HEK293 (cell line): ENCODE data around the gene GUCY2D.

Experiments used
- CTCF ChIA-PET: fragments of 350-600 bp; formaldehyde crosslinking; extraction: SDS; loops from one replicate; lab custom pipeline; 2021; ENCODE audit warnings: antibody characterized with exemption; lab: Yijun Ruan, JAX
- POLR2A ChIA-PET: fragments of 300-600 bp; formaldehyde crosslinking; extraction: SDS; loops from one replicate; lab custom pipeline; 2020; ENCODE audit warnings: antibody characterized with exemption, inconsistent platforms; lab: Yijun Ruan, JAX
- H3K27ac ChIP-seq: fragments of 200-500 bp; sonication (Bioruptor generic); 2 replicates; pipeline ENCODE4 v1.5.1; 2014; ENCODE audit warnings: low read depth, low read length, control low read depth, inconsistent platforms; ENCODE audit errors: extremely low read depth
- H3K36me3 ChIP-seq, 2 experiments: fragments of 200-500 bp in 1 of 2; sonication (Bioruptor generic) in 1 of 2; 1 replicate in 1 of 2; 2 replicates in 1 of 2; pipeline ENCODE4 v1.5.1; 2014 to 2017; ENCODE audit warnings: inconsistent platforms in 2 of 2, low read length in 2 of 2; ENCODE audit not compliant: control insufficient read depth in 2 of 2, insufficient read depth in 1 of 2
- H3K4me1 ChIP-seq: fragments of 200-500 bp; sonication (Bioruptor generic); 2 replicates; pipeline ENCODE4 v1.5.1; 2014; ENCODE audit warnings: mild to moderate bottlenecking, low read length, inconsistent platforms; ENCODE audit not compliant: control insufficient read depth, insufficient read depth
- H3K4me3 ChIP-seq: 2 replicates; pipeline ENCODE4 v1.5.1; 2011; ENCODE audit warnings: low read depth, mild to moderate bottlenecking, control low read depth, low read length, moderate library complexity
- H3K9me3 ChIP-seq: fragments of 200-500 bp; sonication (Bioruptor generic); 2 replicates; pipeline ENCODE4 v1.5.1; 2014; ENCODE audit warnings: low read depth, low read length, inconsistent platforms; ENCODE audit not compliant: control insufficient read depth, insufficient read depth
- ZBTB17 ChIP-seq: fragments of 450-650 bp; formaldehyde crosslinking; IDR thresholded peaks from 2 replicates; pipeline ENCODE4 v1.5.1; 2016; ENCODE audit warnings: missing biosample characterization, missing genetic modification characterization
- ZFP3 ChIP-seq: fragments of 450-650 bp; formaldehyde crosslinking; IDR thresholded peaks from 2 replicates; pipeline ENCODE4 v1.5.1; 2016; ENCODE audit warnings: low read depth, missing biosample characterization, missing genetic modification characterization
- ZNF112 ChIP-seq: fragments of 450-650 bp; formaldehyde crosslinking; IDR thresholded peaks from 2 replicates; pipeline ENCODE4 v1.5.0; 2017; ENCODE audit warnings: missing biosample characterization, missing genetic modification characterization
- ZNF121 ChIP-seq: fragments of 450-650 bp; formaldehyde crosslinking; IDR thresholded peaks from 2 replicates; pipeline ENCODE4 v1.5.1; 2016; ENCODE audit warnings: missing biosample characterization, missing genetic modification characterization
- ZNF19 ChIP-seq: fragments of 450-650 bp; formaldehyde crosslinking; IDR thresholded peaks from 2 replicates; pipeline ENCODE4; 2016; ENCODE audit warnings: missing biosample characterization, missing genetic modification characterization, low read depth
- ZNF2 ChIP-seq: fragments of 450-650 bp; formaldehyde crosslinking; IDR thresholded peaks from 2 replicates; pipeline ENCODE4 v1.5.1; 2016; ENCODE audit warnings: missing biosample characterization, missing genetic modification characterization
- ZNF202 ChIP-seq: fragments of 450-650 bp; formaldehyde crosslinking; IDR thresholded peaks from 2 replicates; pipeline ENCODE4 v1.5.1; 2016; ENCODE audit warnings: missing biosample characterization, missing genetic modification characterization, borderline replicate concordance
- ZNF248 ChIP-seq: fragments of 450-650 bp; formaldehyde crosslinking; IDR thresholded peaks from 2 replicates; pipeline ENCODE4 v1.5.1; 2017; ENCODE audit warnings: missing biosample characterization, missing genetic modification characterization
- ZNF302 ChIP-seq: fragments of 450-650 bp; formaldehyde crosslinking; IDR thresholded peaks from 2 replicates; pipeline ENCODE4 v1.5.1; 2016; ENCODE audit warnings: missing biosample characterization, missing genetic modification characterization, low read depth
- ZNF311 ChIP-seq: fragments of 450-650 bp; formaldehyde crosslinking; IDR thresholded peaks from 2 replicates; pipeline ENCODE4 v1.5.1; 2017; ENCODE audit warnings: missing biosample characterization, missing genetic modification characterization, borderline replicate concordance
- ZNF341 ChIP-seq: fragments of 450-650 bp; formaldehyde crosslinking; IDR thresholded peaks from 2 replicates; pipeline ENCODE4; 2016; ENCODE audit warnings: low read depth, missing biosample characterization, missing genetic modification characterization
- ZNF416 ChIP-seq: fragments of 450-650 bp; formaldehyde crosslinking; IDR thresholded peaks from 2 replicates; pipeline ENCODE4 v1.5.1; 2016; ENCODE audit warnings: missing biosample characterization, missing genetic modification characterization
- ZNF426 ChIP-seq: fragments of 450-650 bp; formaldehyde crosslinking; IDR thresholded peaks from 2 replicates; pipeline ENCODE4 v1.5.1; 2017; ENCODE audit warnings: missing biosample characterization, missing genetic modification characterization, mild to moderate bottlenecking, inconsistent platforms, moderate library complexity
- ZNF530 ChIP-seq: fragments of 450-650 bp; formaldehyde crosslinking; IDR thresholded peaks from 2 replicates; pipeline ENCODE4 v1.5.1; 2016; ENCODE audit warnings: low read depth, missing biosample characterization, missing genetic modification characterization
- ZNF555 ChIP-seq: fragments of 450-650 bp; formaldehyde crosslinking; conservative IDR thresholded peaks from 2 replicates; pipeline ENCODE4 v1.5.1; 2017; ENCODE audit warnings: missing biosample characterization, mild to moderate bottlenecking, missing genetic modification characterization, inconsistent platforms
- ZNF561 ChIP-seq: fragments of 450-650 bp; IDR thresholded peaks from 2 replicates; pipeline ENCODE4 v1.5.1; 2018; ENCODE audit warnings: missing biosample characterization, missing genetic modification characterization, borderline replicate concordance
- ZNF600 ChIP-seq: fragments of 450-650 bp; formaldehyde crosslinking; IDR thresholded peaks from 2 replicates; pipeline ENCODE4 v1.5.1; 2016; ENCODE audit warnings: missing biosample characterization, missing genetic modification characterization
- ZNF610 ChIP-seq: fragments of 450-650 bp; formaldehyde crosslinking; IDR thresholded peaks from 2 replicates; pipeline ENCODE4 v1.5.1; 2016; ENCODE audit warnings: missing biosample characterization, missing genetic modification characterization, borderline replicate concordance
- ZNF660 ChIP-seq: fragments of 450-650 bp; IDR thresholded peaks from 2 replicates; pipeline ENCODE4 v1.5.1; 2018; ENCODE audit warnings: missing biosample characterization, mild to moderate bottlenecking, missing genetic modification characterization
- ZNF777 ChIP-seq: fragments of 450-650 bp; formaldehyde crosslinking; IDR thresholded peaks from 2 replicates; pipeline ENCODE4 v1.5.1; 2017; ENCODE audit warnings: missing biosample characterization, missing genetic modification characterization, borderline replicate concordance
- ZNF785 ChIP-seq: fragments of 450-650 bp; formaldehyde crosslinking; IDR thresholded peaks from 2 replicates; pipeline ENCODE4 v1.5.1; 2016; ENCODE audit warnings: missing biosample characterization, missing genetic modification characterization
- ZNF792 ChIP-seq: fragments of 450-650 bp; formaldehyde crosslinking; IDR thresholded peaks from 2 replicates; pipeline ENCODE4 v1.5.1; 2016; ENCODE audit warnings: missing biosample characterization, missing genetic modification characterization
- ZSCAN16 ChIP-seq: fragments of 450-650 bp; formaldehyde crosslinking; IDR thresholded peaks from 2 replicates; pipeline ENCODE4 v1.5.1; 2016; ENCODE audit warnings: missing biosample characterization, missing genetic modification characterization
- TF ChIP-seq, protein P1 (sequence below): fragments of 450-650 bp; formaldehyde crosslinking; IDR thresholded peaks from 2 replicates; pipeline ENCODE4 v1.5.1; 2016; ENCODE audit warnings: missing biosample characterization, missing genetic modification characterization
- TF ChIP-seq, protein P2 (sequence below): fragments of 450-650 bp; IDR thresholded peaks from 2 replicates; pipeline ENCODE4 v1.5.1; 2018; ENCODE audit warnings: missing biosample characterization, mild to moderate bottlenecking, missing genetic modification characterization
- TF ChIP-seq, protein P3 (sequence below): IDR thresholded peaks from 2 replicates; pipeline ENCODE4 v1.6.1; 2011; ENCODE audit warnings: mild to moderate bottlenecking, low read depth, low read length, borderline replicate concordance

The GUCY2D gene

DNA sequence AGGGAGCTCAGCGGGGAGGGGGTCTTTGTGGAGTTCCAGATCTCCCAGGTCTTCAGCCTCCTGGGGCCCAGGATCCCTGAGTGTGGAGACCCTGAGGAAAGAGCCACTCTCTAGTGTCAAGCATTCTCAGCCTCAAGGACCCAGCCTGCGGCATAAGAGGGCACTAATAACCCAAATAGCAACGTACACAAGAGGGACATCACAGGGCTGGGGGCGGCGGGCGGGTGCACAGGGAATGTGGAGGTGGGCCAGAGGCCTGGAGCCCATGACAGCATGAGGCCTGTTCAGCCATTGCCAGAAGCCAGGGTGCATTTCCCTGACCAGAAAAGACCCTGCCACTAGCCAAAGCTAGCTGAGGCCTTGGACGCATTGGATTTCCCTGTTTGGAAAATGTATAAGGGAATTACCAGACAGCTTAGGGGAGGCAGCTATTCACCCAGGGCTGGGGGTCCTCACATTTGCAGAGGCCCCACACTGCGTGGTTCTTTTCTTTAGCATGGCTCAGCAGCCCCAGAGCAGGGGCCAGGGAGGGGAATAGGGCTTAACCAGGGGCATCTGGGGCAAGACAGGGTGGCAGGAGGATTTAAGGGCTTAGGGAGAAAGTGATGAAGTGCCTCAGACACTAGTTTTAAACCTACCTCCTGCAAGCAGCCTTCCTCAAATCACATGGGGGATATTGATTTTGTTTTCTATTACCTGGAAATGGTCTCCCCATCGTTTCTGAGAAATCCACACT, 22.9 kb downstream of the GUCY2D start:
- TF ChIP-seq ZNF19 (tag by site-specific recombination), result no peak
- TF ChIP-seq, protein P1, sequence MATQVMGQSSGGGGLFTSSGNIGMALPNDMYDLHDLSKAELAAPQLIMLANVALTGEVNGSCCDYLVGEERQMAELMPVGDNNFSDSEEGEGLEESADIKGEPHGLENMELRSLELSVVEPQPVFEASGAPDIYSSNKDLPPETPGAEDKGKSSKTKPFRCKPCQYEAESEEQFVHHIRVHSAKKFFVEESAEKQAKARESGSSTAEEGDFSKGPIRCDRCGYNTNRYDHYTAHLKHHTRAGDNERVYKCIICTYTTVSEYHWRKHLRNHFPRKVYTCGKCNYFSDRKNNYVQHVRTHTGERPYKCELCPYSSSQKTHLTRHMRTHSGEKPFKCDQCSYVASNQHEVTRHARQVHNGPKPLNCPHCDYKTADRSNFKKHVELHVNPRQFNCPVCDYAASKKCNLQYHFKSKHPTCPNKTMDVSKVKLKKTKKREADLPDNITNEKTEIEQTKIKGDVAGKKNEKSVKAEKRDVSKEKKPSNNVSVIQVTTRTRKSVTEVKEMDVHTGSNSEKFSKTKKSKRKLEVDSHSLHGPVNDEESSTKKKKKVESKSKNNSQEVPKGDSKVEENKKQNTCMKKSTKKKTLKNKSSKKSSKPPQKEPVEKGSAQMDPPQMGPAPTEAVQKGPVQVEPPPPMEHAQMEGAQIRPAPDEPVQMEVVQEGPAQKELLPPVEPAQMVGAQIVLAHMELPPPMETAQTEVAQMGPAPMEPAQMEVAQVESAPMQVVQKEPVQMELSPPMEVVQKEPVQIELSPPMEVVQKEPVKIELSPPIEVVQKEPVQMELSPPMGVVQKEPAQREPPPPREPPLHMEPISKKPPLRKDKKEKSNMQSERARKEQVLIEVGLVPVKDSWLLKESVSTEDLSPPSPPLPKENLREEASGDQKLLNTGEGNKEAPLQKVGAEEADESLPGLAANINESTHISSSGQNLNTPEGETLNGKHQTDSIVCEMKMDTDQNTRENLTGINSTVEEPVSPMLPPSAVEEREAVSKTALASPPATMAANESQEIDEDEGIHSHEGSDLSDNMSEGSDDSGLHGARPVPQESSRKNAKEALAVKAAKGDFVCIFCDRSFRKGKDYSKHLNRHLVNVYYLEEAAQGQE (tag by site-specific recombination), result no peak
- no peak for TF ChIP-seq ZNF121
- TF ChIP-seq ZNF426 (tag by site-specific recombination), result no peak
- TF ChIP-seq, protein P2, sequence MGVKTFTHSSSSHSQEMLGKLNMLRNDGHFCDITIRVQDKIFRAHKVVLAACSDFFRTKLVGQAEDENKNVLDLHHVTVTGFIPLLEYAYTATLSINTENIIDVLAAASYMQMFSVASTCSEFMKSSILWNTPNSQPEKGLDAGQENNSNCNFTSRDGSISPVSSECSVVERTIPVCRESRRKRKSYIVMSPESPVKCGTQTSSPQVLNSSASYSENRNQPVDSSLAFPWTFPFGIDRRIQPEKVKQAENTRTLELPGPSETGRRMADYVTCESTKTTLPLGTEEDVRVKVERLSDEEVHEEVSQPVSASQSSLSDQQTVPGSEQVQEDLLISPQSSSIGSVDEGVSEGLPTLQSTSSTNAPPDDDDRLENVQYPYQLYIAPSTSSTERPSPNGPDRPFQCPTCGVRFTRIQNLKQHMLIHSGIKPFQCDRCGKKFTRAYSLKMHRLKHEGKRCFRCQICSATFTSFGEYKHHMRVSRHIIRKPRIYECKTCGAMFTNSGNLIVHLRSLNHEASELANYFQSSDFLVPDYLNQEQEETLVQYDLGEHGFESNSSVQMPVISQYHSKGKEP (tag by site-specific recombination), result no peak
- TF ChIP-seq ZNF530 (tag by site-specific recombination), result no peak
- no peak for TF ChIP-seq ZSCAN16 (tag by site-specific recombination)
- TF ChIP-seq ZNF202, result no peak
- no peak for TF ChIP-seq ZNF785 (tag by site-specific recombination)
- TF ChIP-seq ZNF416, result no peak
- no peak for TF ChIP-seq ZNF660 (tag by site-specific recombination)
- TF ChIP-seq ZNF555 (tag by site-specific recombination), result no peak
- no peak for TF ChIP-seq ZNF112 (tag by site-specific recombination)
- TF ChIP-seq ZBTB17 (tag by site-specific recombination), result no peak
- no peak for TF ChIP-seq ZNF248 (tag by site-specific recombination)
- TF ChIP-seq ZNF302 (tag by site-specific recombination), result no peak
- TF ChIP-seq ZNF777, result no peak
- ChIA-PET POLR2A (interaction anchor here (0.7 kb wide), 1 partner anchor 181 kb away, joined by 3 read pairs; no protein-coding TSS in a partner anchor), CTCF (interaction anchor here (1.2 to 3.1 kb wide), 5 partner anchors 8 to 35 kb away, joined by 3 to 15 read pairs (median 3); no protein-coding TSS in a partner anchor)
- no peaks in the 10 kb centered on the region for H3K4me1 ChIP-seq
- no peaks in the 10 kb centered on the region for H3K9me3 ChIP-seq
- H3K27ac ChIP-seq, result no peak overlapping the region
- no peaks in the 10 kb centered on the region for H3K36me3 ChIP-seq
- no peak overlapping the region for H3K4me3 ChIP-seq

DNA sequence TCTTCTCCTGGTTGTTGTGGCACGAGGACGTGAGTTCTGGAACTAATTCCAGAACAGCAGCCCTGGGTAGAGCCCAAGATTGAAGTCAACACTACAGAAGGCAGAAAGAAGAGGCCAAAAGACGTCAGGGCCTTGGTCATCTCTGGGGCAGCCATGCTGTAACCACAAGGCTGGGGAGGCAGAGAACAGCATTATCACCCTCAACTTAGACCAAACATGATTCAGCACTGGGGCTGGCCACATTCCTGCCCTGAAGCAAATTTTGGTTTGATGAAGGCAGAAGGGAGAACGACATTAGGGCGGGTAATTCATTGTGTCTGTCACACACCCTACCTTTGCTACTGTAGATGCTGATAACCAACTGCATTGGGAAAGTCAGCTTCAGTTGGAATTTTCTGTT, 26.7 kb downstream of the GUCY2D start:
- no peaks in the 10 kb centered on the region for H3K9me3 ChIP-seq
- H3K4me1 ChIP-seq, result no peaks in the 10 kb centered on the region
- POLR2A ChIA-PET, result interaction anchor here (0.6 to 0.7 kb wide), 2 partner anchors 12 to 93 kb away, joined by 4 read pairs; no protein-coding TSS in a partner anchor
- no peak overlapping the region for H3K4me3 ChIP-seq
- H3K36me3 ChIP-seq, result no peaks in the 10 kb centered on the region
- TF ChIP-seq ZFP3 (tag by site-specific recombination) (no peak), ZNF561 (no peak), ZNF792 (tag by site-specific recombination) (no peak), ZNF2 (no peak), ZNF311 (no peak), ZNF600 (tag by site-specific recombination) (no peak), ZNF341 (tag by site-specific recombination) (no peak), ZNF610 (tag by site-specific recombination) (no peak)
- TF ChIP-seq, protein P3, sequence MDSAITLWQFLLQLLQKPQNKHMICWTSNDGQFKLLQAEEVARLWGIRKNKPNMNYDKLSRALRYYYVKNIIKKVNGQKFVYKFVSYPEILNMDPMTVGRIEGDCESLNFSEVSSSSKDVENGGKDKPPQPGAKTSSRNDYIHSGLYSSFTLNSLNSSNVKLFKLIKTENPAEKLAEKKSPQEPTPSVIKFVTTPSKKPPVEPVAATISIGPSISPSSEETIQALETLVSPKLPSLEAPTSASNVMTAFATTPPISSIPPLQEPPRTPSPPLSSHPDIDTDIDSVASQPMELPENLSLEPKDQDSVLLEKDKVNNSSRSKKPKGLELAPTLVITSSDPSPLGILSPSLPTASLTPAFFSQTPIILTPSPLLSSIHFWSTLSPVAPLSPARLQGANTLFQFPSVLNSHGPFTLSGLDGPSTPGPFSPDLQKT, result no peak
- TF ChIP-seq, all 188 proteins: peak for 0
- CTCF ChIA-PET, result interaction anchor here (1.9 to 2.7 kb wide), 2 partner anchors 12 to 28 kb away, joined by 6 to 12 read pairs; no protein-coding TSS in a partner anchor
- H3K27ac ChIP-seq, result no peak overlapping the region
